ENCODE results near the gene DCAF17.
"Not testable (repeated sequence)": the region's sequence is repeated elsewhere in the genome, so short reads cannot be mapped to it uniquely, and the experiment has no call there.

DCAF17 gene

GRCh38 chr2:171459498-171459897 is 25.5 kb downstream of the DCAF17 start:
- DNase-seq (ENCODE audit: low spot score): no peak

- DNase-seq (ENCODE audit: low spot score): no peak
Observed at GRCh38 chr2:171460537-171460936, 26.5 kb downstream of the DCAF17 start.

- no peak for DNase-seq (ENCODE audit: low spot score)
Observed at GRCh38 chr2:171469176-171469575, 35.1 kb downstream of the DCAF17 start.

- DNase-seq (ENCODE audit: low spot score): no peak
Observed at GRCh38 chr2:171470129-171470528, 36.1 kb downstream of the DCAF17 start.

- no peak for DNase-seq (ENCODE audit: low spot score)
Observed at GRCh38 chr2:171475979-171476378, 42.0 kb downstream of the DCAF17 start.

GRCh38 chr2:171478345-171478744 is 44.3 kb downstream of the DCAF17 start:
- no peak for DNase-seq (ENCODE audit: low spot score)

GRCh38 chr2:171479154-171479814 is 45.3 kb downstream of the DCAF17 start:
- DNase-seq (ENCODE audit: low spot score): no peak

GRCh38 chr2:171480908-171481307 is 46.9 kb downstream of the DCAF17 start:
- no peak for DNase-seq (ENCODE audit: low spot score)

- DNase-seq (ENCODE audit: low spot score): no peak
Observed at GRCh38 chr2:171482308-171482707, 48.3 kb downstream of the DCAF17 start.

- no peak for DNase-seq (ENCODE audit: low spot score)
Observed at GRCh38 chr2:171482877-171483276, 48.9 kb downstream of the DCAF17 start.

- DNase-seq (ENCODE audit: low spot score): no peak
Observed at GRCh38 chr2:171483793-171484192, 49.8 kb downstream of the DCAF17 start.

- no peak for DNase-seq (ENCODE audit: low spot score)
Observed at GRCh38 chr2:171485116-171485515, 51.1 kb downstream of the DCAF17 start.

- no peak for DNase-seq (ENCODE audit: low spot score)
Observed at GRCh38 chr2:171487201-171487600, 53.2 kb downstream of the DCAF17 start.

GRCh38 chr2:171487803-171488259 is 53.8 kb downstream of the DCAF17 start:
- no peak for DNase-seq (ENCODE audit: low spot score)

GRCh38 chr2:171490577-171490976 is 56.6 kb downstream of the DCAF17 start:
- no peak for DNase-seq (ENCODE audit: low spot score)

GRCh38 chr2:171491292-171491691 is 57.3 kb downstream of the DCAF17 start:
- DNase-seq (ENCODE audit: low spot score): peak; percentile 10

- DNase-seq (ENCODE audit: low spot score): no peak
Observed at GRCh38 chr2:171492664-171493063, 58.6 kb downstream of the DCAF17 start.

- DNase-seq (ENCODE audit: low spot score): not testable (repeated sequence)
Observed at GRCh38 chr2:171497664-171498063, 63.6 kb downstream of the DCAF17 start.

- DNase-seq (ENCODE audit: low spot score): no peak
Observed at GRCh38 chr2:171505374-171505773, 71.3 kb downstream of the DCAF17 start.

GRCh38 chr2:171509945-171510731 is 76.1 kb downstream of the DCAF17 start:
- no peak for DNase-seq (ENCODE audit: low spot score)

- no peak for DNase-seq (ENCODE audit: low spot score)
Observed at GRCh38 chr2:171512014-171512413, 78.0 kb downstream of the DCAF17 start.

- peak; percentile 31 for DNase-seq (ENCODE audit: low spot score)
Observed at GRCh38 chr2:171512683-171513195, 78.7 kb downstream of the DCAF17 start.

GRCh38 chr2:171513719-171514160 is 79.7 kb downstream of the DCAF17 start:
- peak; percentile 63 for DNase-seq (ENCODE audit: low spot score)
